Spleen (tissue), 11 donors: ENCODE measurements around the gene KDM3B. TPM values are rescaled to one million over a fixed set of nuclear protein-coding genes. Genes with fewer than 3 reads are reported as not detected.
A peak's percentile ranks its signal among the peaks of the same experiment; 100 is the strongest.

Experiments used
- DNase-seq: peaks from one replicate; pipeline ENCODE4 v3.0.0-alpha.2; 2020
- H3K27ac ChIP-seq, 8 donors: fragments of 200-600 bp; sonication (generic) in 7 of 8; 1 replicate in 4 of 8; 2 replicates in 4 of 8; pipeline versions ENCODE4 v1.5.0 to v1.8.0; 2016 to 2021; ENCODE audit warnings: inconsistent platforms in 4 of 8, mild to moderate bottlenecking in 4 of 8, moderate library complexity in 1 of 8
- H3K27me3 ChIP-seq, 7 donors: fragments of 200-600 bp; sonication (generic) in 6 of 7; replicated peaks in 1 of 7; 1 replicate in 4 of 7; 2 replicates in 3 of 7; pipeline versions ENCODE4 v1.5.0 to v1.8.0; 2016 to 2021; ENCODE audit warnings: inconsistent platforms in 3 of 7, mild to moderate bottlenecking in 1 of 7
- H3K36me3 ChIP-seq, 6 donors: fragments of 200-600 bp; sonication (generic) in 5 of 6; 1 replicate in 4 of 6; 2 replicates in 2 of 6; pipeline versions ENCODE4 v1.5.0 to v1.8.0; 2016 to 2021; ENCODE audit warnings: inconsistent platforms in 2 of 6
- H3K4me1 ChIP-seq, 6 donors: fragments of 200-600 bp; sonication (generic) in 5 of 6; 1 replicate in 3 of 6; 2 replicates in 3 of 6; pipeline versions ENCODE4 v1.5.0 to v1.8.0; 2016 to 2021; ENCODE audit warnings: inconsistent platforms in 3 of 6
- H3K4me3 ChIP-seq, 8 donors: fragments of 200-600 bp; sonication (generic) in 7 of 8; 1 replicate in 4 of 8; 2 replicates in 4 of 8; pipeline versions ENCODE4 v1.5.0 to v1.8.0; 2016 to 2021; ENCODE audit warnings: inconsistent platforms in 4 of 8, mild to moderate bottlenecking in 4 of 8, moderate library complexity in 2 of 8
- H3K9me3 ChIP-seq, 8 donors: fragments of 200-600 bp; sonication (generic) in 7 of 8; 1 replicate in 4 of 8; 2 replicates in 4 of 8; pipeline versions ENCODE4 v1.5.0 to v1.8.0; 2016 to 2021; ENCODE audit warnings: inconsistent platforms in 4 of 8
- POLR2A ChIP-seq, 3 donors: fragments of 450-650 bp; IDR thresholded peaks; one replicate each; pipeline ENCODE4 v1.5.1; 2017; ENCODE audit warnings: antibody characterized with exemption in 3 of 3, mild to moderate bottlenecking in 1 of 3
- POLR2AphosphoS5 ChIP-seq, 3 donors: sonication (generic); formaldehyde crosslinking; IDR thresholded peaks; one replicate each; pipeline ENCODE4 v1.5.1; 2017; ENCODE audit warnings: antibody characterized with exemption in 3 of 3
- WGBS, 5 donors: extraction: QIAGEN DNeasy Blood & Tissue Kit in 3 of 5; methylation state at CpG; one replicate each; pipeline versions ENCODE4 v1.1.5 to v1.1.7; 2013 to 2018; 5-methylcytosine and 5-hydroxymethylcytosine counted together
- intact Hi-C: fragments of 100-400 bp; cut with DNase I; formaldehyde crosslinking; loops from one replicate; pipeline ENCODE4 v1.15.0; 2023; ENCODE audit warnings: low total_unique reads
- polyA plus RNA-seq, 3 donors: library from polyadenylated mRNA; stranded (reverse); fragments of 200-250 nt; gene quantifications; one replicate each; pipeline ENCODE4 v1.2.1, GENCODE V29; 2013
- total RNA-seq, 7 donors: library from RNA; depleted of rRNA in 3 of 7; stranded (reverse); fragments of >200 nt in 3 of 7; fragmentation: NEBNext Ultra II Directional in 4 of 7; extraction: Animal tissue kit (Norgen Biotek cat#: 25700) in 4 of 7; gene quantifications; one replicate each; pipeline versions ENCODE4 v1.1.0 to v1.2.1, GENCODE V29; 2016 to 2021
- TF ChIP-seq, protein P1 (sequence below), 11 experiments: fragments of 200-600 bp in 7 of 11; fragments of 450-650 bp in 4 of 11; sonication (generic) in 4 of 11; IDR thresholded peaks in 8 of 11; conservative IDR thresholded peaks in 3 of 11; 1 replicate in 7 of 11; 2 replicates in 4 of 11; pipeline versions ENCODE4 v1.4.0 to v1.8.0; 2016 to 2021; ENCODE audit warnings: antibody characterized with exemption in 11 of 11, inconsistent platforms in 4 of 11, mild to moderate bottlenecking in 1 of 11
- donor health status: healthy with polysubstance abuse.
- donor health status: DM: no; HTN: no; CAD: no; lungs with moderate emphysema.
- donor health status: DM: no; HTN: no; CAD: no.
- donor health status: Bipolar disorder and iron deficiency.
- donor health status: healthy.
- donor health status: DM: no; HTN: no; CAD: no.
- donor health status: DM: yes; HTN: yes; CAD: no.

KDM3B gene
- total and polyA plus RNA-seq, 10 donors: 21.6 to 90.6 (median 75.1) TPM

- TF ChIP-seq, protein P1, sequence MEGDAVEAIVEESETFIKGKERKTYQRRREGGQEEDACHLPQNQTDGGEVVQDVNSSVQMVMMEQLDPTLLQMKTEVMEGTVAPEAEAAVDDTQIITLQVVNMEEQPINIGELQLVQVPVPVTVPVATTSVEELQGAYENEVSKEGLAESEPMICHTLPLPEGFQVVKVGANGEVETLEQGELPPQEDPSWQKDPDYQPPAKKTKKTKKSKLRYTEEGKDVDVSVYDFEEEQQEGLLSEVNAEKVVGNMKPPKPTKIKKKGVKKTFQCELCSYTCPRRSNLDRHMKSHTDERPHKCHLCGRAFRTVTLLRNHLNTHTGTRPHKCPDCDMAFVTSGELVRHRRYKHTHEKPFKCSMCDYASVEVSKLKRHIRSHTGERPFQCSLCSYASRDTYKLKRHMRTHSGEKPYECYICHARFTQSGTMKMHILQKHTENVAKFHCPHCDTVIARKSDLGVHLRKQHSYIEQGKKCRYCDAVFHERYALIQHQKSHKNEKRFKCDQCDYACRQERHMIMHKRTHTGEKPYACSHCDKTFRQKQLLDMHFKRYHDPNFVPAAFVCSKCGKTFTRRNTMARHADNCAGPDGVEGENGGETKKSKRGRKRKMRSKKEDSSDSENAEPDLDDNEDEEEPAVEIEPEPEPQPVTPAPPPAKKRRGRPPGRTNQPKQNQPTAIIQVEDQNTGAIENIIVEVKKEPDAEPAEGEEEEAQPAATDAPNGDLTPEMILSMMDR (IDR thresholded peaks at IDR 0.05 in 8 of 11, conservative IDR thresholded peaks at IDR 0.05 in 3 of 11): no peak
- TF ChIP-seq POLR2AphosphoS5 (IDR thresholded peaks at IDR 0.05): no peak
- TF ChIP-seq POLR2A (IDR thresholded peaks at IDR 0.05): no peak
- Histone ChIP-seq H3K27ac (no peak overlapping the region), H3K27me3 (peaks cover 0 to 19% (median 0%) of the 10 kb centered on the region in 7 donors), H3K9me3 (no peaks in the 10 kb centered on the region), H3K4me1 (peaks cover 3 to 38% (median 24%) of the 10 kb centered on the region in 6 donors), H3K4me3 (no peak overlapping the region), H3K36me3 (peaks cover 0 to 13% (median 0%) of the 10 kb centered on the region in 6 donors)
- DNase-seq: no peak
- WGBS, 5 donors: 92 to 94% (median 93%) methylated on average over 7 to 8 of the region's 8 CpGs
- intact Hi-C loops: no loop called here
Measured at GRCh38 chr5:138468966-138469539, 116.6 kb downstream of the KDM3B start.

- Histone ChIP-seq H3K27me3 (peaks cover 0 to 19% (median 0%) of the 10 kb centered on the region in 7 donors), H3K4me3 (no peak overlapping the region), H3K9me3 (no peaks in the 10 kb centered on the region), H3K4me1 (peaks cover 3 to 31% (median 24%) of the 10 kb centered on the region in 6 donors), H3K36me3 (peaks cover 0 to 13% (median 0%) of the 10 kb centered on the region in 6 donors), H3K27ac (no peak overlapping the region)
- TF ChIP-seq, protein P1 (IDR thresholded peaks at IDR 0.05 in 8 of 11, conservative IDR thresholded peaks at IDR 0.05 in 3 of 11): no peak
- TF ChIP-seq POLR2A (IDR thresholded peaks at IDR 0.05): no peak
- peak in 1 of 3 donors; percentile 76 for TF ChIP-seq POLR2AphosphoS5 (IDR thresholded peaks at IDR 0.05)
- intact Hi-C loops: no loop called here
- 76 to 82% (median 80%) methylated on average over 7 to 8 of the region's 8 CpGs for whole genome bisulfite sequencing, 5 donors
- DNase-seq: no peak
Measured at GRCh38 chr5:138469540-138470321, 117.2 kb downstream of the KDM3B start.

GRCh38 chr5:138470322-138471051 lies 118.0 kb downstream of the KDM3B start:
- Histone ChIP-seq H3K36me3 (peaks cover 0 to 13% (median 0%) of the 10 kb centered on the region in 6 donors), H3K4me1 (peaks cover 3 to 30% (median 23%) of the 10 kb centered on the region in 6 donors), H3K27me3 (peaks cover 0 to 16% (median 0%) of the 10 kb centered on the region in 7 donors), H3K9me3 (no peaks in the 10 kb centered on the region), H3K4me3 (no peak overlapping the region), H3K27ac (no peak overlapping the region)
- DNase-seq: no peak
- TF ChIP-seq POLR2AphosphoS5 (IDR thresholded peaks at IDR 0.05) (peak in 1 of 3 donors; percentile 49), POLR2A (IDR thresholded peaks at IDR 0.05) (no peak)
- intact Hi-C loops: no loop called here
- 84 to 97% (median 91%) methylated on average over 3 of the region's 3 CpGs for WGBS, 5 donors

DNA sequence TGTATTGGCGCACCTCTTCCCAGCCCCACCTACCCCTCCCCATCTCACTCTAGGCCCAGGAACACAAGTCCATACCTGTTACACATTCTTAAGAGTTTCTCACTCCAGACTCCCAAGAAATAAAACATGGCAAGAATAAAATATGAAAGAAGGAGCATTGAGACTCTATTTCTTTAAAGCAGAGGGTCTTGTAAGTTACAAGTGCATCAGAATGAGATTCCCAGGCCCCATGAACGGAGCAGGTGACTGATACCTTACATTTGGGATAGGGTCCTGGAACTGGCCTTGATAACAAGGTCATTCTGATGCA lies 118.5 kb downstream of the KDM3B start:
- Histone ChIP-seq H3K36me3 (peaks cover 0 to 13% (median 0%) of the 10 kb centered on the region in 6 donors), H3K9me3 (no peaks in the 10 kb centered on the region), H3K27me3 (peaks cover 0 to 15% (median 0%) of the 10 kb centered on the region in 7 donors), H3K4me3 (no peak overlapping the region), H3K27ac (no peak overlapping the region), H3K4me1 (peaks cover 3 to 26% (median 18%) of the 10 kb centered on the region in 6 donors)
- WGBS, 5 donors: 82 to 95% (median 84%) methylated on average over 2 of the region's 2 CpGs
- intact Hi-C loops: no loop called here
- TF ChIP-seq, protein P1 (IDR thresholded peaks at IDR 0.05 in 8 of 11, conservative IDR thresholded peaks at IDR 0.05 in 3 of 11): no peak
- no peak for TF ChIP-seq POLR2A (IDR thresholded peaks at IDR 0.05)
- TF ChIP-seq POLR2AphosphoS5 (IDR thresholded peaks at IDR 0.05): no peak
- no peak for DNase-seq
